GM12872 (cell line): ENCODE results near the gene C6.

Source experiments
- TF ChIP-seq, protein P1 (sequence below): IDR thresholded peaks from 3 replicates; pipeline ENCODE4 v1.5.1; 2011; ENCODE audit warnings: low read depth, mild to moderate bottlenecking, low read length, moderate library complexity; ENCODE audit not compliant: insufficient read depth

The C6 gene

DNA sequence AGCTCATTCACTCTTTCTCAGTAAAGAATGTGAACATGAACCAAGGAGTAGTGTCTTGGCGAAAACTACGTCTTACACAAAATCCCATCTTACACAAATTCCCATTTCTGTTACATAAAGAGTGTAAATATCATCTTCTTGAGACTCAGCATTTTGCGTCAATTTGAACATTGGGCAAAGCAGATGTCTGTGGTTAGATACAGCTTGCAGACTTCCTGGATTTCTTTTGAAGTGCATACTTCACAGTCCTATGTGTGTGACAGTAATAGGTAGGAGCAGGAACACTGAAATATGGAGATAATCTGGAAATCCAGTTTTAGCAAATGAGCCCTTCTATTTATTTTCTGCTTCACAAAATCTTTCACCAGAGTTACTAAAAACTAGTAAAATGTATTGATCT is 58.8 kb downstream of the C6 start:
- TF ChIP-seq, protein P1, sequence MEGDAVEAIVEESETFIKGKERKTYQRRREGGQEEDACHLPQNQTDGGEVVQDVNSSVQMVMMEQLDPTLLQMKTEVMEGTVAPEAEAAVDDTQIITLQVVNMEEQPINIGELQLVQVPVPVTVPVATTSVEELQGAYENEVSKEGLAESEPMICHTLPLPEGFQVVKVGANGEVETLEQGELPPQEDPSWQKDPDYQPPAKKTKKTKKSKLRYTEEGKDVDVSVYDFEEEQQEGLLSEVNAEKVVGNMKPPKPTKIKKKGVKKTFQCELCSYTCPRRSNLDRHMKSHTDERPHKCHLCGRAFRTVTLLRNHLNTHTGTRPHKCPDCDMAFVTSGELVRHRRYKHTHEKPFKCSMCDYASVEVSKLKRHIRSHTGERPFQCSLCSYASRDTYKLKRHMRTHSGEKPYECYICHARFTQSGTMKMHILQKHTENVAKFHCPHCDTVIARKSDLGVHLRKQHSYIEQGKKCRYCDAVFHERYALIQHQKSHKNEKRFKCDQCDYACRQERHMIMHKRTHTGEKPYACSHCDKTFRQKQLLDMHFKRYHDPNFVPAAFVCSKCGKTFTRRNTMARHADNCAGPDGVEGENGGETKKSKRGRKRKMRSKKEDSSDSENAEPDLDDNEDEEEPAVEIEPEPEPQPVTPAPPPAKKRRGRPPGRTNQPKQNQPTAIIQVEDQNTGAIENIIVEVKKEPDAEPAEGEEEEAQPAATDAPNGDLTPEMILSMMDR: no peak

GRCh38 chr5:41151564-41151963 is 61.8 kb downstream of the C6 start:
- TF ChIP-seq, protein P1: no peak

DNA sequence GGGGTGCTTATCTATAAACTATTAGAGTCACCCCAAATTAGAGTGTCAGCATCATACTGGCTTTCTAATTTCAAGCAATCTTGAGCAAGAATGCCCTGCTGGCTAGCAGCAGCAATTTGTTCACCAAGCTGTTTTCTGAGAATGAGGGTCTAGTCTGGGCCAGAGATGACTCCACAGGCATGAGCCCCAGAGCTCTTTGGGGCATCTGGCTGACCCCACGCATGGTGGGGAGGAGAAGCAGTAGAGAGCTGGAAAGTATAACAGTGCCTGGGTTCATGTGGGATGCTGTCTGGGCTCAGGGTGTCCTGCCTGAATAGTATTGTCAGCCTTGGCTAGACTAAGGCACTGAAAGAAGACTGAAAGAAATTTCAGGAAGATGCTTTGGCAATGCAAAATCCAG is 64.9 kb downstream of the C6 start:
- TF ChIP-seq, protein P1: no peak

DNA sequence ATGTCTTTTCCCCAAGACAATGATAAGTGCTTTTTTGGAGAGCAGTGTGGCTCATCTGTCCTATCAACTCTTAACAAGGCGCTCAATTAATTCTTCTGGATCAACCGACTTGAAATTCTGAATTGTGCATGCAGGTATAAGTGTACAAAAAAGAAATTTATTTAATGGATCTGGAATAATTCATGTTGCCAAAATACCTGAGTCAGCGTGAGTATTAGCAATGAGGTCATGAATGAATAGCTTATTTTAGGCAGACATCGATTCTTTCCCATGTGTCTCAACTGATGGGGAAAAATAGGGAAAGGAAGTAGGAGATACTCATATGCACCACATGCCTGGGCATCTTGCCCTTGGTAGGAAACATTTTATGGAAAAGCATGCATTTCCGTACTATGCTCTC is 68.0 kb downstream of the C6 start:
- TF ChIP-seq, protein P1: no peak

DNA sequence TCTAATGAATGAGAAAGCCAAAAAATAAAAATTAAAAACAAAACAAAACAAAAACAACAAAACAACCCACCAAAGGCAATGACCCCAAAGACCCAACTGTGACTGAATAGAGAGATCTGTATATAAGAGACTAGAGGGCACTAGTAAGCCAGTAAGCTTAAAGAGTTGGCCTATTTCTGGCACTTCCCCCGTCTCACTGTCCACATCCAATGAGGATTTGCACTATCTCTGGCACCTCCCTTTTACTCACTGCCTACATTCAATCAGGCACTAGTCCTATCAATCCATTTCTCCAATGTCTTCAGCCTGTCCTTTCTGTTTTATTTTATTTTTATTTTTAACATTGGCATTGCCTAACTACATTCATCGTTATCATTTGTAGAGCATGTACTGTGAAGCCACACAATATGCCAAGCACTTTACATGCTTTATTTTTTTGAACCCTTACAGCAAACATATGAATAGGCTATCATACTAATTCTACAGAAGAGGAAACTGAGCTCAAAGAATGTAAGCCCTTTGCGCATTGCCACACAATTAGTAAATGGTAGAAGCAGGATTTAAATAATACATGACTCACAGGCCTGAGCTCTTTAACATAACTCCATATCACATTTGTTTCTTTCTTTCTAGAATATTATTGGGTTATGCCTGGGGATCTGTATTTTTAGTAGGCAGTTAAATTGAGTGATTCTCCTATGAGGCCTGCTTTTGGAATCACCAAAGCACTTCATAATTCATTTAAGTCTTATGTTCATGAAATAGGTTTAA is 70.0 kb downstream of the C6 start:
- TF ChIP-seq, protein P1: no peak

- TF ChIP-seq, protein P1: no peak
Observed at GRCh38 chr5:41127967-41128690, 85.2 kb downstream of the C6 start.

DNA sequence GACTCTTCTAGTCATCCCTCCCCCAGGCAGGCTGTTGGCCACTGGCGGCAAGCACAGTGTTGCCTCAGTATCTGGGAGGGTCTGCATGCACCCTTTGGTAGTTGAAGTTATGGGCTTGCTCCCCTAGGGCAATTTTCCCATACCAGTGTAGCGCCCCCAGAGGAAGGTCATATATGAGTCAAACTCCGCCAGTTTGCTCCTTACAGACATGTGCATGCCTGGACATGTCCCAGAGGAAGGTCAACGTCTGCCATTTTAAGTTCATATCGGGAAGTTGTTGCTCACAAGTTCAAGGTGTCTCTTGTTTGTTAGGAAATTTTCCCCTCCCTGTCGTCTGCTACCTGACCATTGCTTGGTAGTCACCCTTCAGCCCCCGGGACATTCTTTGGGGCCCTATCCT is 90.9 kb downstream of the C6 start:
- TF ChIP-seq, protein P1: peak; percentile 30; the same call in 1 of the 3 replicates
